HT-29 (cell line): ENCODE results near the gene MGMT. TPM values are rescaled to one million over a fixed set of nuclear protein-coding genes. Genes with fewer than 3 reads are reported as not detected.

Experiments
- DNase-seq: peaks from one replicate; pipeline ENCODE4 v3.0.0-alpha.2; 2015; ENCODE audit warnings: low spot score
- total RNA-seq: library from RNA; depleted of rRNA; stranded (reverse); fragments of >200 nt; shearing (Covaris generic); gene quantifications from 2 replicates; pipeline ENCODE4 v1.2.3, GENCODE V29; 2014

Gene MGMT
- total RNA-seq, 1 experiment from 2014 or later, result 32.7 TPM

DNA sequence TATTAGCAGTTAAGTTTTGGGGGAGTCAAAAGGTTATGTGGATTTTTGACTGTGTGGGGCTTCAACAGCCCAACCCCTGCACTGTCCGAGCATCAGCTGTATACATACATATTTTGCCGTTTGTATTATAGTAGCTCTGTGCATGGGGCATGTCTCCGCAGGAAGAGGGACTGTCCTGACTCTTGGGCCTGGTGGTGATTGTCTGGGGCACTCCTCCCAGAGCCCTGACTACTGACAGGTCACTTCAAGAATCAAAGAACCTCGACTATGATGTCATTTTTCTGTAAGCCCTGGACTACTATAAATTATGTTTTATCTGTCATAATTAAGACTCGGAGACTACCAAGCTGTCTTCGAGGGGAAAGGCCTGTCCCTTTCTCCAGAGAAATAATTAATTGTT, 51.8 kb downstream of the MGMT start:
- DNase-seq, result no peak

DNA sequence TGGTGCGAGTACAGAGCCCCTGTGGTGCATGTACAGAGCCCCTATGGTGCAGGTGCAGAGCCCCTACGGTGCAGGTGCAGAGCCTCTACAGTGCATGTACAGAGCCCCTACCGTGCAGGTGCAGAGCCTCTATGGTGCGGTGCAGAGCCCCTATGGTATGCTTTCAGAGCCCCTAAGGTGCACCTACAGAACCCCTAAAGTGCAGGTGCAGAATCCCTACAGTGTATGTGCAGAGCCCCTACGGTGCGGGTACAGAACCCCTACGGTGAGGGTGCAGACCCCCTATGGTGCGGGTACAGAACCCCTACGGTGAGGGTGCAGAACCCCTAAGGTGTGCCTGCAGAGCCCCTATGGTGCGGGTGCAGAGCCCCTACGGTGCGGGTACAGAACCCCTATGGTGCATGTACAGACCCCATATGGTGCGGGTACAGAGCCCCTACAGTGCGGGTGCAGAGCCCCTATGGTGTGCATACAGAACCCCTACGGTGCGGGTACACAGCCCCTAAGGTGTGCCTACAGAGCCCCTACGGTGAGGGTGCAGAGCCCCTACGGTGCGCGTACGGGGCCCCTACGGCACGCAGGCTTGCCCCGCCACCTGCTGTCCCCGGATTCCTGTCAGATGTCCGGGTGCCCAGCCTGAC, 53.5 kb downstream of the MGMT start:
- DNase-seq, result no peak

DNA sequence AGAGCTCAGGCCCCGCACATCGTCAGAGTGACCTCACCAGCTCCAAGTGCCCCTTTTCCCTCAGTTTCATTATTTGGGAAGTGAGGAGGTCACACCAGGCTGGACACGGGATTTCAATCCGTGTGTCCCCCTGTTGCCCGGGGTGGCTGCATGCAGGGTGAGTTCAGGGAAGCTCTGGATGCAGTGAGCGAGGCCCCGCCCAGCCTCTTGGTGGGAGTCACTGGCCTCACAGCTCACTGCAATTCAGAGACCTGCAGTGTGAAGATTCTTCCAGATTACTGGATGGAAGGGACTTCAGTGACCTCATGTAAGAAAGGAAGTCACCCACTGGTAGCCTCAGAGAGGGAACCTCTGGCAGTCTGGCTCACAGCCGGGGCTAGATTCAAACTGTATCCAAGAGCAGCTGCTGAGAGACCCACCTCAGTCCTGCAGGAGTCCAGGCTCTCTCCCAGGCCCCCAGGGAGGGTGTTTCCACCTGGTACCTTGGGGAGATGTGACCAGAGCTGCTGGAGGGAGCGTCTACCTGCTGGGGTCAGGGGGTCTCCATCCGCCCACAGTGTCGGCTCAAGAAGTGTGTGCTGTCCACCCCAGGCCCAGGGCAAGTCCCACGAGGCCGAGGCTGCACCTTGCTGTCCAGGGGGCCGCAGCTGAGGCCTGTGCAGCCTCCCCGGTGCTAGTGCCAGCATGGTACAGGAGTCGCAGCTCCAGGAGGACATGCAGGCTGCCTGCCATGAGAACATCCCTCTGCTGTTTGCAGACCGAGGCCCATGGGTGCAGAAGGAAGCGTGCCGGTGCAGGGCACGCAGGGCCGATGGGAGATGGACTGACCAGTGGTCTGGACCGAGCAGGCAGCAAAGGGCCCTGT, 54.4 kb downstream of the MGMT start:
- no peak for DNase-seq

DNA sequence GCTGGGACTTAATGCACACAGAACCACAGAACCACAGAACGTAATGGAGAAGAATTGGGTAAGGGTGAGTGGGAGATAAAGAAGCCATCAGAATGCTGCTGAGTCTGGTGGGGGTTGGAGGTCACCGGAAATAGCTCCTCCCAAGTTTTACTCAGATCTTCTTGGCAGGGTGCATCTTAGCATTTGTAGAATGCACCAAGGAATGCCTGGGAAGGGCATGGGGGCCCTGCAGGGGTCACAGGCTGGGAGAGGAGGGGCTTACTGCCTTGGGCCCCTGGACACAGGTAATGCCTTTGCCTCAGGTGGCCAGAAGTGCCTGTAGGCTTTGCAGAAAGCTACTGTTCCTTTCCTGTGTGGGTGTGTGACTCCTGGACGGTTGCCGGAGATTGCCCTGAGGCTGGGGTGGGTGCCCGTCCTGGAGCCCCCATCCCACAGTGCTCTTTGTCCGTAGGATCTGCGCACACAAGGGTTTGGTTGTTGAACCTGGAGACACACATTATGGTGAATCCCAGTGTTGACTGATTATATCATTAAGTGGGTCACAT, 55.1 kb downstream of the MGMT start:
- no peak for DNase-seq

DNA sequence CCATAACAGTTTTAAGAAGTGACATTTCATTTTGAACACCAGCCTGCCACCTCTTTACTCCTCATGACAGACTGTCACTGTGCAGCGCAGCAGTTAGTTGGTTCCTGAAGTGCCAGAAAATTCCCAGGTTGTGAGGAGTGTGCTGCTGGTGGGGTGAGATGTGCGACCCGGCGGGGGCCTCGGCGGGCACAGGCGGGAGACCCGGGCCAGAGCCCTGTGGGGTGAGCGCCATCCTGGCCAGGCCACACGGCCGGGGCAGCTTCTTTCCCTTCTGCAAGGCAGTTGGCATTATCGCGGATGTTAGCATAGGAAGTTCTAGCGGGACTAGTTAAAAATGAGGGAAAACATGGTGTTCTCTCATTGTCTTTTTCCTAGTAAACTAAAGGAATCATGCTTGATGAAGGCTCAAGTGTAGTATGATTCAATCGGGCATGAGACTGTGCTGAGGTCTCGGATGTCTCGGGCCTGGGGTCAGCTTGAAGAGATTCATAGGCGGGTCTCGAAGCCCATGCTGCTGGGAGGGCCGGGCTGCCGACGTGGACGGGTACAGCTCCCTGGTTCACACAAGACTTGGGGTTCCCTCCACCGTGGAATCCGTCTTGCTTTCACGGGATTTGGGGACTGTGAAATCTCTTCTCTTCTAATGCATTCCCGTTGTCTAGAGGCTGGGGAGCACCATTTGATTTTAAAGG, 56.1 kb downstream of the MGMT start:
- no peak for DNase-seq

DNA sequence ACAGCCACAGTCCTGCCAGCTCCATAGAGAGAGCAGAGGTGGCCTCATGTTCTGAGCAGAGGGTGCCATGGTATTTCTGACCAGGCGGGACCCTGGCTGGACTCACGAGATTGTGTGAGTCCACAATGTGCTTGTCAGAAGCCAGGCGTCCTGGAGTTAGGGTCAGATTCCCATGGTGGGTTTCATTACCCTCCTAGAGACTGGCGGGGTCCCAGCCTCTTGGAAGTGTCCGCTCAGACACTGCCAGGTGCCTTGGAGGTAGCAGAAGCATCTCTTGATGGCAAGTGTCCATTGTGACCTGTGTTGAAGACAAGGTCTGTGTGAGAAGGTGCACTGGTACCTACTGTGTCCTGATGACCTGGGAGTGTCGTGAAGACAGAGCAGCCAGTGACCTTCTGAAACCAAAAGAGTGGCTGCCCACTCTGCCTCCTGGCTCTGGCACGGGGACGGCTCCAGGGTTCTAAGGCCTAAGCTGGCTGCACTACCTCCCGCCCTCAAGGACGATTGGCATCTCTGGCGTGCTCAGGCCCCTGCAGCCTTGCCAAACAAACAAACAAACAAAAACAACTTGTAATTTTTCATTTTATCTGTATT, 56.8 kb downstream of the MGMT start:
- DNase-seq, result no peak

DNA sequence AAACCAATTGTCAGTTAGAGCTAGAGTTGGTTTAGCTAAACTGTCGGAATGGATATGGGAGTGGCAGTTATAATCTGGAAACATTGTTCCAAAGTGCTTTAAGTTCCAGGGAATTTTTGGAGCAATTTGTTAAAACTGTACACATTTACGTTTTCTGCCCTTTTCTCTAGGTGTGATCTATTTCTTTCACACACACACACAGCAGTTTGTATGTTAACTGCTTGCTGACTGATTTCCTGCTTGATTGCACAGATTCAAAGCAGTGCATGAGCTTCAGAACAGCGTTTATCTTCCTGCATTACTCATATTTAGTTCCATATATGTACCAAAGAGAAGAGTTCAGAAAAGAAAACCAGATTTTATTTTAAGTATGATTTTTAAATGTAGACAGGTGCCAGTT, 57.9 kb downstream of the MGMT start:
- DNase-seq, result no peak

- DNase-seq, result no peak
Observed at GRCh38 chr10:129525401-129525801, 58.4 kb downstream of the MGMT start.

DNA sequence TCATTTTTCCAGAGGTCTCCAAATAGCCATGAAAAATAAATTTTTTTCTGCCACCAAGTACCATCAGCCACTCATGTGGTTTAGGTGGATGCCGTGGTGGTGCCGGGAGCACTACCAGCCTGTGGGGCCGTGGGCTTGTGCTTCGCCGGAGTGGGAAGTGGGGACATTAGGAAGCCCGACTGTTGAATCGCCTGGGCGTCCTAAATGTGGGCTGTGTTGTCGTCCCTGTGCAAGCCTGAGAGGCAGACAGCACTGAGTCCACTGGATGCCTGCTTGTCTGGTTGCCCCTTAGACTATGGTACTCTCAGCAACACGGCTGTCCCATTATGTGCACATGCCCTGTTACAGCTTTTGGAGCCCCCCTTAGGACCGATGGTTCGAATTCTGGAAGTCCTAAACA, 59.9 kb downstream of the MGMT start:
- no peak for DNase-seq

- DNase-seq, result no peak
Observed at GRCh38 chr10:129528376-129528978, 61.4 kb downstream of the MGMT start.

GRCh38 chr10:129530581-129530980, 63.5 kb downstream of the MGMT start:
- no peak for DNase-seq

- no peak for DNase-seq
Observed at GRCh38 chr10:129531195-129531968, 64.3 kb downstream of the MGMT start.

DNA sequence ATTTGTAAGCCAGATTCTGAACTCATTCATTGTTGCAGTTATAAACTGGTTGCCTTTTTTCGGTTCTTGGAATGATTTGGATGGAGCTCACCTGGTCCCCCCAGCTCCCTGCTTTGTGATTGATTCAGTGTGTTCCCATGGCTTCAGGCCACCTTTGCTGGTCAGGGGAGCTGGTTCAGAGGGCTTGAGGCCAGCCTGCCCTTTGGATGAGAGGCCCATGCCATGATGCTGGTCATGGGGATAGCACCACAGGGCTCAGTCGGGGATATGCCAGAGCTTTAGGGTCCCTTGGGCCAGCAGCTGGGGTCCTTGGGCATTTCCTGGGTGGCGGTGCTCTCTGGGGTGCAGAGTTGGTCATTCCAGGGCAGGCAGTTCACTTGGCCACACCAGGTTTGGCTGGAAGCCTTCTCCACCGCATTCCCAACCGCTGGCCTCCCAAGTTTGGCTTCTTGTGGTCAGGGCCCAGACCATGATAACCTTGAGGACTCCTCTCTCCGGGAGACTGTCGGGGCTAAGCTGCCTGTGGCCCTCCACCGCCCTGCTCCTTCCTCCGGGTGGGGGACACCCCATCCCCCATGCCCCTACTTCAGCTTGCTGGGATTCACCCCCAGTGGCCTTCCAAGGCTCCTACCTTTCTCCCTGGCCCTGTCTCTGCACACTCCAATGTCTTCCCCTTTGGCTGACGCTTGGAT, 65.1 kb downstream of the MGMT start:
- DNase-seq, result peak; percentile 6

DNA sequence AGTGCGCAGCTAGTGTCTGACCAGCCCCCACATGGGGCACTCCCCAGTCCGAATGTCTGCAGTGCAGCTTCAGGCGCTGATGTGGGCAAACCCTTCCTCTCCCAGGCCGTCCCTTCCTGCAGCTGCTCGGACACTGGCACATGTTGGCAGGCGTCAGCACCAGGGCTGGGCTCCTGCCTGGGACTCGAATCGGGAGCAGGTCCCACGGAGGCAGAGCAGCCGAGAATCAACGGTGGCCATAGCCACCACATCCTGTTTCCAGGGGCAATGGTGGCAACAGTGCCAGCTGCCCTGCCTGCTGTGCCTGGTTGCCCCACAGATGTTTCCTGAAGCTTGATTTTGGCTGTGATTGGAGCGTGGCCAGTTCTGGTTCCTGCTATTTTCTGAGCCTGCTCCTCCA, 65.8 kb downstream of the MGMT start:
- no peak for DNase-seq

GRCh38 chr10:129533281-129533680, 66.2 kb downstream of the MGMT start:
- no peak for DNase-seq

DNA sequence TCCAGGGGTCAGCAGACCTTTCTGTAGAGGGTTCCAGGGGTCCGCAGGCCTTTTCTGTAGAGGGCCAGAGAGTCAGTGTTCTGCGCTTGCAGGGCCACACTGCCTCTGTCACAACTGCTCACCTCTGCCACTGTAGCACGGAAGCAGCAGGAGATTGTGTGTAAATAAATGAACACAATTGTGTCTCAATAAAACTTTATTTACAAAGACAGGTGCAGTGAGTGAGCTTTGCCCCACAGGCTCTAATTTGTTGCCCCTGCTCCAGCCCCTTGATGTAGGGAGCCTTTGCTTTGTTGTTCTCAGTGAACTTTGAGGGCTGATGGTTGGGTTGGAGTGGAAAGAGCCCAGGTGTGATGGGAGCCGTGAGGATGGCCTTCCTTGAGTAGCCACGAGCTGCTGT, 67.8 kb downstream of the MGMT start:
- DNase-seq, result no peak

DNA sequence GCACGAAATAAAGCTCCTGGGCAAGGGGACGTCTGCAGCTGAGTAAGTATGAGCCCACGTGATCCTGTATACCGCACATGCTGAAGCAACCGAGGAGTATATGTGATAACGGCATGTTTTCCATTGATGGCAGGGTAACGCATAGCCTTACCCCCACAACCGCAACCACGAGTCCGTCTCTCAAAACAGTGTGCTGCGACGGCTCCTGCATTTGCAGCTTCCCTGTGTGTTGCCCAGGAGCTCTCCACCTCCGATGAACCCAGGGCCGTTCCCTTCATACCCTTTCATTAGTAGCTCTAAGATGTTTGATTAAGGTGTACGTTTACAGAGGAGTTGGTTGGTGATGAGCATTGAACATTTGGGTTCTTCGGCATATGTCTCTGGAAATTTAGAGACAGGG, 69.3 kb downstream of the MGMT start:
- no peak for DNase-seq

DNA sequence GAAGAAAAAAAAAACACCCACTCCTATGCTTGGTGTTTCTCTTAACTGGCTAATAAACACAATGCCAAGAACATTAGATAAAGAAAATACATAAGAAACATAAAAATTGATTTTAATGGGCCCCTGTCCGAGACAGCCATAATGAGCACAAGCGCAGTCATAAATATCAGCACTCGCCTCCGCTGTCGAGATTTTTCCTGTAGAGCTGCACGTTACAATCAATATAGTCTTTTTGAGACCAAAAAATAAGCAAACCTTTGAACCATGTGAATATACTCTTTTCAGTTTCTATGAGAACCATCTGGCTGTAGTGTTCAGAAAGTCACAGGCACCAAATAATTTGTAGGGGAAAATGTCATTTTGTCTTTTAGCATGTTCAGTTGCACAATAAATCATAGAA, 70.1 kb downstream of the MGMT start:
- DNase-seq, result no peak

- no peak for DNase-seq
Observed at GRCh38 chr10:129538236-129538635, 71.2 kb downstream of the MGMT start.

DNA sequence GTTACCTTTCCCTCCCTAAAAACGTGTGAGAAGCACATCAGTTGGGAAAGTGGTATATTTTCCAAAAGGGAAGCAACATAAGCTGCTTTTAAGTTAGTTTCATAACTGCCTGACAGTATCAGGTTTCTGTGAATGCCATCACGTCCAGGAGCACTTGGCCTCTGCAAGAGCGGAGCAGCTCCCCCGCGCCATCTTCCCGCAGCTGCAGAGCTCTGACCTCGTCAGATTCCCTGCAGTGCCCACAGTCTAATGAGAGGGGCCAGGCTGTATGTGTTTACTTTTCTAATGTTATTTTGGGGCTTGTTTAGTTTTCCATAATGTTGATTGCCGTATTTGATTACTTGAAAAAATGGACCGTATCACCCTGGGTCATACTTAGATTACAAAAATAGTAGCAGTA, 74.2 kb downstream of the MGMT start:
- DNase-seq, result no peak
